IPS-NIHi11 (cell line): ENCODE data around the gene HEPN1.
"Not testable (repeated sequence)": the region's sequence is repeated elsewhere in the genome, so short reads cannot be mapped to it uniquely, and the experiment has no call there.

Experiments
- DNase-seq: peaks from one replicate; pipeline ENCODE4 v3.0.0; 2012; ENCODE audit warnings: mixed read lengths, low spot score

Gene HEPN1

GRCh38 chr11:124942466-124943253, 23.6 kb downstream of the HEPN1 start:
- no peak for DNase-seq

GRCh38 chr11:124943254-124943616, 24.2 kb downstream of the HEPN1 start:
- no peak for DNase-seq

- DNase-seq: no peak
Measured at GRCh38 chr11:124943741-124944140, 24.7 kb downstream of the HEPN1 start.

- DNase-seq: no peak
Measured at GRCh38 chr11:124944565-124944964, 25.5 kb downstream of the HEPN1 start.

- DNase-seq: no peak
Measured at GRCh38 chr11:124945826-124946225, 26.8 kb downstream of the HEPN1 start.

GRCh38 chr11:124946735-124947141, 27.7 kb downstream of the HEPN1 start:
- no peak for DNase-seq

- no peak for DNase-seq
Measured at GRCh38 chr11:124950601-124951330, 31.7 kb downstream of the HEPN1 start.

GRCh38 chr11:124951341-124951740, 32.3 kb downstream of the HEPN1 start:
- no peak for DNase-seq

- DNase-seq: peak; percentile 97
Measured at GRCh38 chr11:124953753-124954589, 34.9 kb downstream of the HEPN1 start, which contains the start of gene CCDC15. Gene CCDC15, plus strand, starts transcription at chr11:124954202. Its CDS starts 531 bp downstream, at chr11:124954733.

GRCh38 chr11:124954590-124954955, 35.5 kb downstream of the HEPN1 start:
- DNase-seq: no peak

GRCh38 chr11:124955035-124955434, 36.0 kb downstream of the HEPN1 start:
- DNase-seq: no peak

- peak; percentile 65 for DNase-seq
Measured at GRCh38 chr11:124961972-124962609, 43.0 kb downstream of the HEPN1 start.

- not testable (repeated sequence) for DNase-seq
Measured at GRCh38 chr11:124968197-124968596, 49.1 kb downstream of the HEPN1 start.
